LNCAP (cell line): ENCODE data around the gene KLK15.

Experiments
- CTCF ChIP-seq: fragments of 450-650 bp; IDR thresholded peaks from 2 replicates; pipeline ENCODE4 v1.5.1; 2017; ENCODE audit warnings: mild to moderate bottlenecking

KLK15 gene

GRCh38 chr19:50780753-50781435 is 52.5 kb downstream of the KLK15 start:
- TF ChIP-seq CTCF = no peak

DNA sequence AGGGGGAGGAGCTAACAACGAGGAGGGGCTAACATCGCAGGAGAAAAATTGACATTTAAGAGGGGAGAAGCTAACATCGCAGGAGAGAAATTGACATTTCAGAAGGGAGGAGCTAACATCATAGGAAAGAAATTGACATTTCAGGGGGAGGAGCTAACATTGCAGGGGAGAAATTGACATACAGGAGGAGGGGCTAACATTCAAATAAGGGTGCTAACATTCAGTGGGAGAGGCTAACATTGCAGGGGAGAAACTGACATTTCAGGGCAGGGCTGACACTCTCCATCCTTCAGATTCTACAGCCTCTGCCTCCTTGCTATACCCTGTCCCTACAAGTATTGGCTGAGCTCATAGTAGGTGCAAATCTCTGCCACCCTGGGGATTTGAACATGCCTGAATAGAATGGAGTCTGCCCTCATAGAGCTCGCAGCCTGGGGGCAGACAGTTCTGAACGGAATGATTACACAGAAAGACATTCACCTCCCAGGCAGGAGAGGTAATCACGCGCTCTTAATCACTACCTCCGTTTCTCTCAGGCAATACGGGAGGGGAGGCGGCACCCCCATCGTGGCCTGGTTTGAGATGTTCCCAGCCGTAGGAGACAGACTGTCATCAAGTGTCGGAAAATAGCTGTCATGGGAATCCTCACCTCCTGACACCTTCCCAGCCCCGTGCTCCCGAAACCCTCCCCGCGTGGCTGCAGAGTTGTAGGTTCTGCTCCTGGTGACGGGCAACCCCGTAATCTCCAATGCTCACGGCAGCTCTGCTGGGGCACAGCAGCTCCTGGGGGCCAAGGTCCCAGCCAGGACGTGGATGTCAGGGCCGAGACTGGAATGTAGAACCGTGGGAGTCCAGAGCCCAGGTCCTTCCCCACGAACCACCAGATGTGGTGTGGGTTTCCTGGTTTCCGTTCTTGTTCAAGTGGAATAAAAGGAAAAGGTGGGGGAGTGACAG is 53.6 kb downstream of the KLK15 start:
- no peak for TF ChIP-seq CTCF

GRCh38 chr19:50778906-50779430 is 54.4 kb downstream of the KLK15 start:
- TF ChIP-seq CTCF = no peak

DNA sequence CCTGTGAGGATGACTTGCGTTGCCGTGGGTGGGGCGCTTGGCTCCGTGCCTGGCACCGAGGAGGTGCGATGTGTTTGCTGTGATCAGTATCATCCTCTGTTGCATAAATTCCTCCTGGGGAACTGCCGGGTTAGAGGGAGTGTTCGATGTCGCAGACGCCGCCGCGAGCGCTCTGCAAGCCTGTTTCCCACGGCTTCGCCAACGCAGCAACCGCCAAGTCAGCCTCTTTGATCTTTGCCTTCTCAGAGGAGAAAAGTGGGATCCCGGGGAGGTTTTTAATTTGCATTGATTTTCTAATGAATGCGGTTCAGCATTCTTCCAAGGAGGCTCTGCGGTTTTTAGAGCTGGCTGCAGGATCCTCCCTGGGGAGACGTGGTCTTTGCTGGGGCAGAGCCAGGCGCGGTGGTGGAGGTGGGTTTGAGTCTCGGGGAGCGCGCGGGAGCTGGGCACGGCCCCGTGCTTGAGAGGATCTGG is 55.5 kb downstream of the KLK15 start:
- no peak for TF ChIP-seq CTCF

- TF ChIP-seq CTCF = no peak
These were observed 56.1 kb downstream of the KLK15 start for GRCh38 chr19:50777261-50777660.

GRCh38 chr19:50776131-50776530 is 57.2 kb downstream of the KLK15 start:
- no peak for TF ChIP-seq CTCF
